HG03442 (cell line): ENCODE data around the gene ZNF12.

Experiments used
- ATAC-seq: cut with Tn5 transposase; IDR thresholded peaks from one replicate; pipeline ENCODE4 v1.9.1; 2021; ENCODE audit warnings: mild to moderate bottlenecking, moderate library complexity; ENCODE audit not compliant: unreplicated experiment

ZNF12 gene

DNA sequence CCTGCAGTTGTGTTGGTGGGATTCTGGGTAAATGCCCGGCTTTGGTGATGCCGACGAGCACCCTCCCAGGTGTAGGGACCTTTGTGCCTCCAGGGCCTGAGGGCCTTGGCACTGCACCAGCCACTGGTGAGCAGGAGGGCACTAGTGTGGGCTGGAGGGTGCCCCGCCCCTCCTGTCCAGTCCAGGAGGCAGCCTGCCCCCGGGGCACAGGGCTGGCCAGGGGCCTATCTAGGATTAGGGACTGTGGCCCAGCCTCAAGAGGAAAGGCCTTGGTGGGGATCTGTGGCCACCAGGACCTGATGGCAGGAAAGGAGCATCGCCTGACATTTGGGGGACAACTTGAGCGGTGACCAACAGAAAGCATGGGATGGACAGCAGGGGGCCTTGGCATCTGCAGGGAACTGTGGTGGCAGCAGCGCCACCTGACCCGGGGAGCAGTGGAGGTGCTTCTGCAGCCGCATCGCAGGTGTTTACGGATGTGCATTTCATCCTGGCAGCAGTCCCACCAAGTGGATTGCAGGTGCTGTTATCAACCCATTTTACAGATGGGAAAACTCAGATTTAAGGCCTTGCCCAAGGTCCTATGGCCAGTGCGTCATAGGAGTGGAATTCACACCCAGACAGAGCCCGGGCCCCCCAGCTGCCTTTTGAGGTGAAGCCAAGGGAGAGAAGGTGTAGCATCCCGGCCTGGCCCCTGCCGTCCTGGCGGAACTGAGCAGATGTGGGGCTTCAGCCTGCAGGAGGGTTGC, 58.5 kb downstream of the ZNF12 start:
- no peak for ATAC-seq

GRCh38 chr7:6647541-6647940, 59.2 kb downstream of the ZNF12 start:
- ATAC-seq: no peak

GRCh38 chr7:6647080-6647479, 59.7 kb downstream of the ZNF12 start:
- no peak for ATAC-seq

GRCh38 chr7:6646465-6646864, 60.3 kb downstream of the ZNF12 start:
- no peak for ATAC-seq

GRCh38 chr7:6644728-6645127, 62.0 kb downstream of the ZNF12 start:
- ATAC-seq: no peak

DNA sequence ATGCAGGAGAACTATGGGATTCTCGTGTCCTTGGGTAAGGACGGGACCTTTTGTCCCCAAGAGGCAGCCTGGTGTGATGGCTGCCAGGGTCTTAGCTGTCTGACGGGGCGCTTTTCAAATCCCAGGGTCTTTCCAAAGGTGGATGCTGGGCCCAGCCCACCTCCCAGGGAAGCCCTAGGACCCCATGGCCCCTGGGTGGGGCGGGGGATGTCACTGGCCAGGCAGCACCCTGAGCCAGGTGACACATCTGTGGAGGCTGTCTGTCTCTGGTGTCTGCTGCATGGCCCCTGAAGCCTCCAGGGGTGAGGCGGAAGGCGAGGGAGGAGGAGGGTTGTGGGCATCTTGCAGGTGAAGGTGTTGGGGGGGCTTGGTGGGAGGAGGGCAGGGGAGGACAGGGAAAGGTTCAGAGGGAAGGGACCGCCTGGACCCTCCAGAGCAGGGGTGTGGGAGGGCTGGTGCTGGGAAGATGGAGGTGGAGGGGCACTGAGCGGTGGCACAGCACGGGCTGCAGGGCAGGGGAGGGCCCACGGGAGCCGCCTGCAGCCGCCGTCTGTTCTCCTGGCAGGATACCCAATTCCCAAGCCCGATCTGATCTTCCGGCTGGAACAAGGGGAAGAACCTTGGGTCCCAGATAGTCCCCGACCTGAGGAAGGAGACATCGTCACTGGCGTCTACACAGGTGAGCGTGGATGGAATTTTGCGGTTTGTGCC, 62.7 kb downstream of the ZNF12 start:
- no peak for ATAC-seq

DNA sequence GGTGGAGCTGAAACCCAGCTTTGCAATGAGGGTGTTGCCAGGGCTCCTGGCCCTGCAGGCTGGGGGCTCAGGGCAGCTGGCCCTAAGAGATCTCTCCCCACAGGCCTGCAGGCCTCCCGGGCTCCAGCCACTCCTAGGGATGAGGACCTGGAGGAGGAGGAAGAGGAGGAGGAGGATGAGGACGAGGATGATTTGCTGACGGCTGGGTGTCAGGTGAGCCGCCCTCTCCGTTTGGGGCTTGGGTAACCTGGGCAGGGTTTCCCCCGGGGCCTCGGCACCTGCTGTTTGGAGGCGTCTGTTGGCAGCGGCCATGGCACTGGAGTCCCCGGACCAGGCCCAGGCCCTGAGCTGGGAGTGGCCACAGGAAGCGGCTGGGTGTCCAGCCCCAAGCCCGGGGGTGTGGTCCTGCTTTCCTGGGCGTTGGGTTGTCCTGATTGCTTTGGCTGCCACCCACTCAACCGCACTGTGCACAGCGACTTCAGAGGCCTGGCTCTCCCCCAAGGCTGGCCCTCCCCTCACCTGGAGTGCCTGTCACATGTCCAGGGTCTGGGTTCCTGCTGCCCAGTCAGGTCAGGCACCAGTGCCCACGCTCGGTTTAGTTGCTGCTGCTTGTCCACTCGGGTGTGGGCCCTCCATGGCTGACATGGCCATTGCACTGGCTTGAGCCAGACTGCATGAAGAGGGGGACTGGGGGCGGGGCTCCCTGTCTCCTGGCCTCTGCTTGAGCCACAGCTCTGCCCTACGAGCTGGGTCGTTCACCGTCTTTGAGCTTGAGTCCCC, 63.7 kb downstream of the ZNF12 start:
- ATAC-seq: no peak

DNA sequence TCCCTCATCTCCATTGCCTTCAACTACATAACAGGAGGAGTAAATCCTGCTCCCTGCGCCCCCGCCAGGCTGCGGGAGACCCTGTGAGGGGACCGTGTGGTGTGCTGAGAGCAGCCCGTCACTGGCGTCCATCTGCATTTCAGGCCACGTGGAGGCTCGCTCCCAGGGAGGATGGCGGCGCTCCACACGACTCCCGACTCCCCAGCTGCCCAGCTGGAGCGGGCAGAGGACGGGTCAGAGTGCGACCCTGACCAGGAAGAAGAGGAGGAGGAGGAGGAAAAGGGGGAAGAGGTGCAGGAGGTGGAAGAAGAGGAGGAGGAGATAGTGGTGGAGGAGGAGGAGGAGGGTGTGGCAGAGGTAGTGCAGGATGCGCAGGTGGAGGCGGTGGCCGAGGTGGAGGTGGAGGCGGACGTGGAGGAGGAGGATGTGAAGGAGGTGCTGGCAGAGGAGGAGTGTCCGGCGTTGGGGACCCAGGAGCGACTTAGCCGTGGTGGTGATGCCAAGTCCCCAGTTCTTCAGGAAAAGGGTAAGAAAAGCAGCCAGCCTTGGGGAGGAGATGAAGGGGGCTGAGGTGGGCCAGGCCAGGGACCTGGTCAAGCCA, 64.4 kb downstream of the ZNF12 start:
- ATAC-seq: no peak

DNA sequence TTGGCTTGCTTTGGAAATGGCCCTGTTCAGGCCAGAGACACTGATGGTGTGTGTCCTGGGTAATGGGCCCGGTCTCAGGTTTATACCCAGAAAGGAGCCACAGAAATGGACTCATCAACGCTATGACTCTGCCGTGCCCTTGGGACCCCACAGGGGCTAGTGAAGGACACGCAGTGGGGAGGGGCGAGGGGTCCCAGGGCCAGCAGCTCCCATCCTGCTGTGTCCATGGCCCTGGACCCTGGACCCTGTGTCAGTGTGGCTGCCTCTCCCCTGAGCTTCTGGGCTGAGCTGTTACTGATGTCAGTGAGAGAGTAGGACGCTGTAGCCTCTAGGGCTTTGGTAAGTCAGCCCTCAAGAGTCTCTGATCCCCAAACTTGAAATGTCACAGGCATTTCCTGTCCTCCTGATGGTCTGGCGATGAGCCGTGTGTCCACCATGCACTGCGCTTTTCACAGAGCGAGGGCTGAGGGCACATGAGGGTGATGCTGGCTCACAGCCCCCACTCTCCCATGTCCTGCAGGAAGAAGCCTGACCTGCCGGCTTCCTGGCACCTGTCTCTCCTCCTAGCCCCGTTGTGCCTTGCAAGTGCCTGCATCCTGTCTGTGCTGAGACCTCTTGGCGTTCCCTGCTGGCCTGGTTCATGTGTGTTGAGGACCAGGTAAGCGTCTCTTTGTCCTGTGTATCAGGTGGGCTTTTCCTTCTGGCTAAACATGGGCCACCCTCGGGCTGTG, 65.3 kb downstream of the ZNF12 start:
- ATAC-seq: no peak

GRCh38 chr7:6640246-6640721, 66.5 kb downstream of the ZNF12 start:
- no peak for ATAC-seq

DNA sequence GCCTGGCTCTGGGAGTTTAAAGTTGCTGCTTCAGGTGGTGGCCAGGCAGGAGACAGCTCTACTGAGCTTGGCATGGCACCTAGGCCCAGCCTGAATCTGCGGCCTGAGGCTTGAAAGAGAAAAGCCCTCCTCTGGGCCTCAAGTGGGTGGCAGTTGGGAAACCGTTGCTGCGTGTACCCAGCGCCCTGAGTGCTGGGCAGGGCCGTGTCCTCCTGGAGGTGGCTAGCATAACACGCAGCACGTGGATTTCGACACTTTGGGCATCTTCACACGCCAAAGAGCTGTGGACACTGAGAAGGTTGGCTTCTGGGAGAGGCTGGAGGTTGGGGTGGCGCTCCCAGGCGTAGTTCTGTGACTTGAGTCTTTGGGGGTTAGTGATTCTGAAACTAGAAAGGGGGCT, 67.1 kb downstream of the ZNF12 start:
- ATAC-seq: no peak

GRCh38 chr7:6639032-6639431, 67.7 kb downstream of the ZNF12 start:
- ATAC-seq: no peak
